Duodenal mucosa (tissue), 2 donors: ENCODE results near the gene TNS3.

Experiments used
- H3K27ac ChIP-seq: one replicate; pipeline ENCODE4 v1.7.0; 2013; ENCODE audit warnings: low read depth, low read length
- H3K27me3 ChIP-seq, 2 donors: one replicate each; pipeline ENCODE4 v1.7.0; 2013; ENCODE audit warnings: low read length in 2 of 2, control low read depth in 1 of 2; ENCODE audit not compliant: insufficient read depth in 2 of 2, control insufficient read depth in 1 of 2
- H3K36me3 ChIP-seq, 2 donors: one replicate each; pipeline ENCODE4 v1.7.0; 2013; ENCODE audit warnings: low read length in 2 of 2, control low read depth in 1 of 2; ENCODE audit not compliant: insufficient read depth in 2 of 2, control insufficient read depth in 1 of 2
- H3K4me1 ChIP-seq, 2 donors: one replicate each; pipeline ENCODE4 v1.7.0; 2013; ENCODE audit warnings: low read length in 2 of 2, control low read depth in 1 of 2; ENCODE audit not compliant: insufficient read depth in 2 of 2, control insufficient read depth in 1 of 2
- H3K4me3 ChIP-seq, 2 donors: one replicate each; pipeline ENCODE4 v1.7.0; 2013; ENCODE audit warnings: low read length in 2 of 2, low read depth in 1 of 2
- H3K9ac ChIP-seq, 2 donors: one replicate each; pipeline ENCODE4 v1.7.0; 2013; ENCODE audit warnings: low read length in 2 of 2, low read depth in 1 of 2
- H3K9me3 ChIP-seq, 2 donors: one replicate each; pipeline ENCODE4 v1.7.0; 2013; ENCODE audit warnings: low read length in 2 of 2, control low read depth in 1 of 2; ENCODE audit not compliant: control insufficient read depth in 1 of 2

TNS3 gene

GRCh38 chr7:47231032-47231431, 350.9 kb downstream of the TNS3 start:
- no peak overlapping the region for H3K4me3 ChIP-seq
- H3K9me3 ChIP-seq, result no peaks in the 10 kb centered on the region
- H3K36me3 ChIP-seq, result no peaks in the 10 kb centered on the region
- H3K4me1 ChIP-seq, result peaks cover 0 to 10% of the 10 kb centered on the region in 2 donors
- H3K27me3 ChIP-seq, result no peaks in the 10 kb centered on the region
- H3K27ac ChIP-seq, result no peak overlapping the region
- H3K9ac ChIP-seq, result no peak overlapping the region

GRCh38 chr7:47228386-47229014, 353.4 kb downstream of the TNS3 start:
- Histone ChIP-seq H3K9ac (no peak overlapping the region), H3K27ac (no peak overlapping the region), H3K4me1 (peaks cover 0 to 7% of the 10 kb centered on the region in 2 donors), H3K9me3 (no peaks in the 10 kb centered on the region), H3K27me3 (no peaks in the 10 kb centered on the region), H3K4me3 (no peak overlapping the region), H3K36me3 (no peaks in the 10 kb centered on the region)

- no peaks in the 10 kb centered on the region for H3K36me3 ChIP-seq
- H3K4me3 ChIP-seq, result no peak overlapping the region
- no peaks in the 10 kb centered on the region for H3K9me3 ChIP-seq
- H3K27ac ChIP-seq, result no peak overlapping the region
- no peaks in the 10 kb centered on the region for H3K27me3 ChIP-seq
- H3K4me1 ChIP-seq, result peaks cover 0 to 7% of the 10 kb centered on the region in 2 donors
- no peak overlapping the region for H3K9ac ChIP-seq
Observed at GRCh38 chr7:47227762-47228177, 354.1 kb downstream of the TNS3 start.

GRCh38 chr7:47226696-47227095, 355.2 kb downstream of the TNS3 start:
- no peak overlapping the region for H3K9ac ChIP-seq
- peaks cover 0 to 7% of the 10 kb centered on the region in 2 donors for H3K4me1 ChIP-seq
- H3K27ac ChIP-seq, result no peak overlapping the region
- no peaks in the 10 kb centered on the region for H3K36me3 ChIP-seq
- H3K27me3 ChIP-seq, result no peaks in the 10 kb centered on the region
- H3K4me3 ChIP-seq, result no peak overlapping the region
- no peaks in the 10 kb centered on the region for H3K9me3 ChIP-seq

GRCh38 chr7:47225387-47226131, 356.4 kb downstream of the TNS3 start:
- H3K4me3 ChIP-seq, result no peak overlapping the region
- no peak overlapping the region for H3K27ac ChIP-seq
- no peak overlapping the region for H3K9ac ChIP-seq
- no peaks in the 10 kb centered on the region for H3K27me3 ChIP-seq
- H3K4me1 ChIP-seq, result peaks cover 0 to 7% of the 10 kb centered on the region in 2 donors
- H3K36me3 ChIP-seq, result no peaks in the 10 kb centered on the region
- no peaks in the 10 kb centered on the region for H3K9me3 ChIP-seq
